Measurements from ENCODE around the gene RAB11FIP3.

DNA sequence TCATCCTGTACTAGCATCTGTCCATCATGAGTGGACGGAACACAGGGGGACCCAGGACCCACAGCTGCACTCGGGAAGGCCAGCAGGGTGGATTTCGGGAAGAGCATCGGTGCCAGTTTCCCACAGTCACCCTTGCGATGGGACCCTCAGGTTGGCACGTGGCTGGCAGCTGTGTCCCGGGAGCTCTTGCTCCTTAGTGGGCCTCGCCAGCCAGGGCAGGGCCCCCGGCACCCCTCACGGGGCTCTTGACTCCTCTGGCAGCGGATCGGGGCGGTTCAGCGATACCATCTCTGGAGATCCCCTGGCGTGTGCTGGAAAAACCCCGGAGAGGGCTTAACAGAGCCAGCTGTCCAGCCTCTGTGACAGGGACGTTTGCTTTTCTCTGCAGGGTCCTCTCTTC, 111.3 kb downstream of the RAB11FIP3 start:
- TF ChIP-seq, protein P1, sequence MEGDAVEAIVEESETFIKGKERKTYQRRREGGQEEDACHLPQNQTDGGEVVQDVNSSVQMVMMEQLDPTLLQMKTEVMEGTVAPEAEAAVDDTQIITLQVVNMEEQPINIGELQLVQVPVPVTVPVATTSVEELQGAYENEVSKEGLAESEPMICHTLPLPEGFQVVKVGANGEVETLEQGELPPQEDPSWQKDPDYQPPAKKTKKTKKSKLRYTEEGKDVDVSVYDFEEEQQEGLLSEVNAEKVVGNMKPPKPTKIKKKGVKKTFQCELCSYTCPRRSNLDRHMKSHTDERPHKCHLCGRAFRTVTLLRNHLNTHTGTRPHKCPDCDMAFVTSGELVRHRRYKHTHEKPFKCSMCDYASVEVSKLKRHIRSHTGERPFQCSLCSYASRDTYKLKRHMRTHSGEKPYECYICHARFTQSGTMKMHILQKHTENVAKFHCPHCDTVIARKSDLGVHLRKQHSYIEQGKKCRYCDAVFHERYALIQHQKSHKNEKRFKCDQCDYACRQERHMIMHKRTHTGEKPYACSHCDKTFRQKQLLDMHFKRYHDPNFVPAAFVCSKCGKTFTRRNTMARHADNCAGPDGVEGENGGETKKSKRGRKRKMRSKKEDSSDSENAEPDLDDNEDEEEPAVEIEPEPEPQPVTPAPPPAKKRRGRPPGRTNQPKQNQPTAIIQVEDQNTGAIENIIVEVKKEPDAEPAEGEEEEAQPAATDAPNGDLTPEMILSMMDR (IDR thresholded peaks at IDR 0.05) = no peak
- no peak for TF ChIP-seq POLR2A (IDR thresholded peaks at IDR 0.05)

Data from stomach (tissue), 4 donors.